NCI-H2029 treated with DMSO at 0.1 percent for 48 hours (cell line): ENCODE measurements around the gene ANGPTL1.

Experiments used
- DNase-seq: peaks from one replicate; lab custom pipeline; 2025; lab: John Stamatoyannopoulos, UW

Gene ANGPTL1

GRCh38 chr1:178870944-178871343 is at the start of gene ANGPTL1:
ANGPTL1 (minus strand) TSS chr1:178871077; CDS start chr1:178865776, 5,301 bp downstream.
- no peak for DNase-seq

GRCh38 chr1:178919581-178919980 is 48.7 kb upstream of the ANGPTL1 start:
- no peak for DNase-seq

GRCh38 chr1:178918955-178919354 is 48.1 kb upstream of the ANGPTL1 start:
- DNase-seq: no peak

GRCh38 chr1:178918308-178918707 is 47.4 kb upstream of the ANGPTL1 start:
- DNase-seq: no peak

GRCh38 chr1:178916448-178917174 is 45.7 kb upstream of the ANGPTL1 start:
- DNase-seq: no peak

- no peak for DNase-seq
Observed at GRCh38 chr1:178912597-178912996, 41.7 kb upstream of the ANGPTL1 start.

GRCh38 chr1:178910023-178910422 is 39.1 kb upstream of the ANGPTL1 start:
- DNase-seq: no peak

- DNase-seq: no peak
Observed at GRCh38 chr1:178908358-178908757, 37.5 kb upstream of the ANGPTL1 start.

GRCh38 chr1:178901482-178902125 is 30.7 kb upstream of the ANGPTL1 start:
- no peak for DNase-seq

- DNase-seq: no peak
Observed at GRCh38 chr1:178899402-178899801, 28.5 kb upstream of the ANGPTL1 start.

GRCh38 chr1:178898401-178898800 is 27.5 kb upstream of the ANGPTL1 start:
- DNase-seq: no peak

- no peak for DNase-seq
Observed at GRCh38 chr1:178895928-178896327, 25.1 kb upstream of the ANGPTL1 start.

GRCh38 chr1:178886551-178886950 is 15.7 kb upstream of the ANGPTL1 start:
- DNase-seq: no peak

- DNase-seq: no peak
Observed at GRCh38 chr1:178885869-178886268, 15.0 kb upstream of the ANGPTL1 start.

- DNase-seq: no peak
Observed at GRCh38 chr1:178881950-178882349, 11.1 kb upstream of the ANGPTL1 start.

- DNase-seq: no peak
Observed at GRCh38 chr1:178877896-178878295, 7.0 kb upstream of the ANGPTL1 start.

GRCh38 chr1:178875936-178876335 is 5.1 kb upstream of the ANGPTL1 start:
- no peak for DNase-seq

GRCh38 chr1:178874966-178875365 is 4.1 kb upstream of the ANGPTL1 start:
- no peak for DNase-seq

GRCh38 chr1:178871551-178872320 is 859 bp upstream of the ANGPTL1 start:
- no peak for DNase-seq

- no peak for DNase-seq
Observed at GRCh38 chr1:178870221-178870620, 656 bp downstream of the ANGPTL1 start.

GRCh38 chr1:178869119-178869697 is 1.7 kb downstream of the ANGPTL1 start:
- DNase-seq: no peak

- no peak for DNase-seq
Observed at GRCh38 chr1:178868706-178869105, 2.2 kb downstream of the ANGPTL1 start.

GRCh38 chr1:178867670-178868069 is 3.2 kb downstream of the ANGPTL1 start:
- no peak for DNase-seq
